GM18858 (cell line): ENCODE measurements around the gene SEMA4F.
A peak's percentile ranks its signal among the peaks of the same experiment; 100 is the strongest.

ENCODE experiments used
- ATAC-seq: cut with Tn5 transposase; IDR thresholded peaks from one replicate; pipeline ENCODE4 v1.9.1; 2021; ENCODE audit not compliant: unreplicated experiment

SEMA4F gene

DNA sequence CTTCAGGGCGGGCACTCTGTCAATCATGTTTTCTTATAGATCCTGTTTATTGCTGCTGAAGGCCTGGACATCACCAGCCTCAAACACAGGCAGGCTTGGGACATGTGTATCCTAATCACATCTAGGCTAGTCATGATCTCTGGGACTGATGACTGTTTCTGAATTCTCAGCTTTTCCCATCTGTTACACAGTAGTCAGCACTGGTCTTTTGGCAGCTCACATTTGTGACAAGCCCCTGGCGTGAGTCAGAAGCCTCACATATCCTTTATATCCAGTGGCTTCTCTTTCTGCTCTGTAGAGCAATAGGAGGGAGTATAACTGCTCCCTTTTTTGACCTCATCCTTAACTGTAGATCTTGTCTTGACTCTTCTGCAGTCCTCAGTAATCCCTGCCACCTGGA is 4.5 kb downstream of the SEMA4F start:
- no peak for ATAC-seq

DNA sequence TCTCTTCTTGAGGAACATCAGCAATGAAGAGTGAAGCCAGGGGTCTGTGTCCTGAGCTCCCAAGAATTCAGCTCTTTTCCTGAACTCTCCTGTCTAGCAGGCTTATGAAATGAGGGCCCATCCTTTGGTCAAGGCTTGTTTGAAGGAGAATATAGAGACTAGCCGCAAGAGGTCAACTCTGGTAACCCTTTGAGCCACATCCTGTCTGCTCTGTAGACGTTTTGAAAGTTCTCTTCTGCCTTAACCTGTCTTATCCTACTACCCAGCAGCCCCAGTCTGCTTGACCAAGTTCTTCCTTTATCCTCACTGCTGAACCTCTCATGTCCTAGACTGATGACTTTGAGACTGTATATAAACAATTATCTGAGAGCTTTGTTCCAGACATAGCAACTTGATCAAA is 5.4 kb downstream of the SEMA4F start:
- no peak for ATAC-seq

DNA sequence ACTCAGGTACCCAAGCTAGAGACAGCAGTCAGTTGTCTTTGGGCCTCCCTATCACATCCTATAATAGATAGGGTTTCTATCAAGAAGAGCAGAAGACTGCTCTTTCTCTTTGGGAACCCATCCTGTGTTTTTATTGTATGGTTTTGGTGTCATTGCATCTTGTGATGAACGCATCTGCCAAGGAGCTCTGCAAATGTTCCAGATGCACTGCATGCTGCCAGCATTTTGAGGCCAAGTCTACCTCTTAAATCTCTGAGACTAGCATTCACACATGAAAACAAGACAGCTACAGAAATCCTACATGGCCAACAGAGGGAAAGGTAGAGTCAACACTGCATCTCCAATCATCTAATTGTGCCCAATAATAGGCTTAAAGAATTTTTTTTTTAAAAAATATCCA is 14.0 kb downstream of the SEMA4F start:
- ATAC-seq: no peak

DNA sequence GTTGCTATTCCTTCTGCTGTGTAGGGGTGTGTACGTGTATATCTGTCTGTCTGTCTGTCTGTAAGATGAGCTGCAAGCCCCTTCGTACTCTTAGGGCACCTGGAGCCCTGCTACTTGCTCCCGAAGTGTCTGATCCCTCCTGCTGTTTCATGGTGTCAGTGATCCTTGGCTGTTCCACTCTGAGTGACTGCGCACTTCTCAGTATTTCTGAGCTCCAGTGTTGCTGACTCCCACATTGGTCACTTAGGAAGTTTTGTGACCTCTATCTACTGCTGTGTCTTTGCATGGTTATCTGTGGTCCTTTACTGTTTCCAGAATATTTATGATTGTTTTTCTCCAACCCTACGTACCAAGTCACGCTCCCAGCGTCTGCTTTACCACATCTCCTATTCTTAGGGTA is 16.2 kb downstream of the SEMA4F start:
- ATAC-seq: no peak

DNA sequence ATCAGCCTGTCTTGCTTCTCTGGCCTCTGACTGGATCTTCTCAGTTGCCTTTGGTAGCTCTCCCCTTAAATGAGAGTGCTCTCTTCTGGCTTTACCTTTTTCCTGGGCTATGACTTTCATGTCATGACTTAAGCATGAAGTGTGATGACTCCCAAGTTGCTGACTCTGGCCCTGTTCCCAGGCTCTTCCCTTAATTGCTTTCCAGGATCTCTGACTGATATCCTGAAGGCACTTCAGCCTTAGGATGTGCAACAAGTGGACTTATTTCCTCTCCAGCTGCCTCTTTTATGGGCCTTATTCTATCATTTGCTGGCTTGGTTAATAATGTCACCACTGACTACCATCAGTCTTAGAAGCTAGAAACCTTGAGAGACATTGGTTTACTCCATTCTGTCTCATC is 17.4 kb downstream of the SEMA4F start:
- no peak for ATAC-seq

DNA sequence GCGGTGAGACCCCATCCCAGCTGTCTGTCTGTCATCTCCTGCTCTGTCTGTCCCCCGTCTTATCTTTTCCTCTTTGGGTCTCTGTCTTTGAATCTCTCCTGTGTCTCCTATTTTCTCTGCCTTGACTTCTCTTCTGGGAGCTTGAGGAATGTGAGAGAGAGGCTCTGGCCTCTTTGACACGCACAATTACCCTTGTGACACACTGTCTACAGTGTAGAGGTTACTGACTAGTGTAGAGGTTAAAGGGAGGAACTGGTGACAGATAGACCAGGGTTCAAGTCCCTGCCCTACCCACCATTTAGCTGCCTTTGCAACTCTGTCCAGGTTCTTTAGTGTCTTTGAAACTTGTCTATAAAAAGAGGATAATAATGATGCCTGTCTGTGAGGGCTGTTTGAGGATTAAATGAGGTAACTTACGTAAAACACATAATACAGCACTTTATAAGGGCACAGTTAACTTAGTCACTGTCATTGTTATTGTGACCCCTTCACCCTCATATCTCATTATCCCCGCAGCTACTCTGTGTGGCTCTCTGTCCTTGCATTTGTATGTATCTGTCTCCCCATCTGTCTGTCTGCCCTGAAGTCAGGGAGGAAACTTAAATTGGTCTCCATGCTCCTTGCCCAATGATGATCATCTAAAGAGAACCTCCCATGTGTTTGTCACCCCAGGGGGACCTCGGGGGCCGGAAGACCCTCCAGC is 19.9 kb downstream of the SEMA4F start:
- no peak for ATAC-seq

DNA sequence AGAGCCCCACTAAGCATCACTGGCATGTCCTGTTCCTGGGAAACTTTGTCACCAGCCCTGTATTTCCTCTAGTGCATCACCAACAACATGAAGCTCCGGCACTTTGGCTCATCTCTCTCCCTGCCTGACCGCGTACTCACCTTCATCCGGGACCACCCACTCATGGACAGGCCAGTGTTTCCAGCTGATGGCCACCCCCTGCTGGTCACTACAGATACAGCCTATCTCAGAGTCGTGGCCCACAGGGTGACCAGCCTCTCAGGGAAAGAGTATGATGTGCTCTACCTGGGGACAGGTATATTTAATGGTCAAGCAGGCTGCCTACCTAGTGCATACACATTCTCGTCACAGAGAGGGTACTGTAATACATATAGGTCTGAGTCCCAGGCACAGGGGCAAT is 21.0 kb downstream of the SEMA4F start:
- no peak for ATAC-seq

DNA sequence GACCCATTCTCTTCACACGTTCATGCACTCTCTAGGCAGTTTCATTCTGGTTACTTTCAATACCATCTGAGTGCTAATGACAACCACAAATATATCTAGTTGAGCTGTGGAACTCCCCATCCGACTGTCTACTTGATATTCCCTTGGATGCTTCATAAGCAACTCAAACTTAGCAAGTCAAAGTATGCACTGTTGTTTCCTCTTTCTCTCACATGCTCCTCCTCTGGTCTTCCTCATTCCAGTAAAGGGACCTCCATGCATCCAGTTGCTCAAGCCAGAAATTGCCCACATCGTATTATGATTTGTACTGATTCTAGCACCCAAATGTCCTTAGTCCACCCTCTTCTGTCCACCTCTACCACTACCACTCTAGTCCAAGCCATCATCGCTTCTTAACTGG is 22.3 kb downstream of the SEMA4F start:
- no peak for ATAC-seq

DNA sequence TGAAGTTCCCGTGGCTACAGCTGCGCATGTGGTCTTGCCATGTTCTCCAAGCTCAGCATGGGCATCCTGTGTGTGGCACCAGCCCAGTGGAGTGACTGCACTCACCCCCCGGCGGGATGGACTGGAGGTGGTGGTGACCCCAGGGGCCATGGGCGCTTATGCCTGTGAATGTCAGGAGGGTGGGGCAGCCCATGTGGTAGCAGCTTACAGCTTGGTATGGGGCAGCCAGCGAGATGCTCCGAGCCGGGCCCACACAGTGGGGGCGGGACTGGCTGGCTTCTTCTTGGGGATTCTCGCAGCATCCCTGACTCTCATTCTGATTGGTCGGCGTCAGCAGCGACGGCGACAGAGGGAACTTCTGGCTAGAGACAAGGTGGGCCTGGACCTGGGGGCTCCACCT is 25.6 kb downstream of the SEMA4F start:
- ATAC-seq: no peak

DNA sequence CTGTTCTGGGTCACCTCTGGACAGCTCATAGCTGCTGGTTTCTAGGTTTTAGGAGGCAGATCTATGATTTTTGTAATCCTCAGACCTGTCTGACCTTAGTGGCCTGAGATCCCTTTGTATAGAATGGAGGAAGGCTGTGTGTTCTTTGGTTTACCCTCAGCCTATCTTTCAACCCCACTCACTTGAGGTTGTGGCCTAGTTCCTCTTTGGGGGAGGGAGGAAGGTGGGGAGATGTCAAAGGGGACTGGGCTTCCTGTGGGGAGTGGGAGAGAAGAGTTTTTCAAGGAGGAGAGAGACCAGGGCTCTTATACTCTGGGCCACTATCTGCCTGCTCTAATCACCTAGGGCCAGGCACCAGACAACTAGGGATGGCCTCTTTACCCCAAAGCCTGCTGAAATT is 28.5 kb downstream of the SEMA4F start:
- no peak for ATAC-seq

DNA sequence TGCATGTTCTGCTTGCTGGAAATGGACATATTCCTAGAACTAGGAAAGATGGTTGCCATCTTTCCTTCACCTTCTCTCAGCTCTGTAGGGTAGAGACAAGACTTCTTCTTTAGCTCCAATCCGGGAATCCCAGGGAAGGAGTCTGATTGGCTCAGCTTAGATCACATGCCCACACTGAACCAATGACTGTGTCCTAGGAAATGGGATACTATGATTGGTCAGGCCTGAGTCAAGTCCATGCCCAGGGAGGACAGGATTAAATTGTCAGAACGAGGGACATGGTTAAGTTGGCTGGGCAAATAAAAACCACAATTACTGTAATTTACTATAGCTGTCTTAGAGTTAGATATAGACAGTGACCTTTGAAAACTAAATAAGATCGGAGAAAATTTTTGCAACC is 31.4 kb downstream of the SEMA4F start:
- no peak for ATAC-seq

DNA sequence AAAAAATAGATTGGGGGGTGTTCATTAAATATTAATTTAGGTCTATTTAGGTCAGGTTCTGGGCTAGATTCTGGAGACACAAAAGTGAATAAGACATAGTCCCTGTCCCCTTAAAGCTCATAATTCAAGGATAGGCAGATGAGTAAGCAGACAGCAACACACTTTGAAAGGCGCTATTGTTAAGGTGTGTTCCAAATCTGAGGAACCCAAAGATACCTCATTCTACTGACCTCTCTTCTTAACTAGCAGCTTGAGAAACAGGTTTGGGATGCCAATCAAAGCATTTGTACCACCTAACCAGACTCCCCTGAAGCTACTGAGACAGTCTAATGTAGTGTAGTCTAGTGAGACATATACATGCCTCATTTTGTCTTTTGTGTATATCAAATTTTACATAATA is 34.8 kb downstream of the SEMA4F start:
- ATAC-seq: no peak

DNA sequence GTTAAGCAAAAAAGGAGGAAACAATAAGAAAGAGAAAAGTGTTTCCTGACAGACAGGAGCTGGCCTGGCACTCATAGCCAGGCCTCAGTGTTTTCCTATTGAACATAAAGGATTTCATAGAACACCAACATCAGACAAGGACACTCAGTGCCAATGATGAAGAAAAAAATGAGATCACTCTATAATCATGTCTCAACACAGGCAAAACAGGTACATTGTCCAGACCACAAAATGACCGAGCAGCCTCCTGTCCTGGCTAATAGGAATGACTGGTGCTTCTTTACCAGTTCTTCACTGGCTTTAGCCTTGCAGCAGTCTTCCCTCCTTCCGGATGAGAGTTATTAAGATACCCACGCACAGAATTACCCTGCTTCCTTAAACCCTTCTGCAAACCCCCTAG is 35.6 kb downstream of the SEMA4F start:
- no peak for ATAC-seq

DNA sequence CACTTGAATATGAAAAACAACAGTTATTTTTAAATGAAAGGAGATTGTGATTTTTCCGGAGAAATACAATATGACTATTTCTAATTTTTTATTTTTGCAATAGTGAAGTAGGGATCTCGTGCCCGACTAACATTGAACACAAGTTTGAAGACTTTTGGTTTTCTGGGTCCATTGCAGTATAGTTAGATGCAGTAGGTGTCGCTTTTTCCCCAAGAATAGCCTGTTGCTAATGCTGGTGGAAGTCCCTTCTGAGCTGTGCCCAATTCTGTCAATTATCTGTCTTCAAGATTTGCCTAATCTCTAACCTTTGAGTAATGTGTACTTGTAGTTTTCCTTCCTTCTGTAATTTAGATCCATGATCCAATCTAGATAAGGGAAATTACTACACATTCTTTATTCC is 36.5 kb downstream of the SEMA4F start:
- ATAC-seq: peak; percentile 65

DNA sequence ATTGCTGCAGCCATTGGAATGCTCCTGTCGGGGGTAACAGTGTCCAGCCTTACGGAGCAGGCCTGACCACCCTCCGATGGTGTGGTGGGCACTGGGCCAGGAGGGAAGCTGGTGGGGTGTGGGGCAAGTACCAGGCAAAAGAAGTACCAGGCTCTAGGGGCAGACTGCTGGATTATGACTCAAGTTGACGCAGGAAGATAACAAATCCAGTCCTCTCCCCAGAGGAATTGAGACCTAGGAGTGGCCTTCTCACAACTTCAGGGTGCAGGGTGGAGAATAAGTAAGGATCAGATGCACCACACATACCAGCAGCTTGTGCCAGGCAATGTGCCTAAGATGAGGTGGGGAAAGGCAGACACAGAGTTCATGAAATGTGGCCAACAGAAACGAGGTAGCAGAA is 37.9 kb downstream of the SEMA4F start:
- ATAC-seq: no peak

DNA sequence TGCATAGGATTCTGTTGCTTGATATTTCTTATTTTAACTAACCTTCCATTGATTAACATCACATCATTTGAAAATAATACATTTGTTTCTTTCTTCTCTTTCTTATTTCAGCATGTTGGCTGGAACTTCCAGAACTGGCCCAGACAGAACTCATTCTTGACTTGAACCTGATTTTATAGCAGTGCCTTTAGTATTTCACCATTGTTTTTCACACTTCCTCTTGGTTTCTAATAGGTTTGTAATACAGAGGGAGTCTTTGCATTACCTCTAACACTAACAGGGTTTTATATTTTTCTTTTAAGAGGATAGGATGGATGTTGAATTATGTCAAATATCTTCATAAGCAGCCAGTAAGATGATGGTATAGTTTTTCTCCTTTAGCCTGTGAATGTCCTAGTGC is 39.2 kb downstream of the SEMA4F start:
- no peak for ATAC-seq

DNA sequence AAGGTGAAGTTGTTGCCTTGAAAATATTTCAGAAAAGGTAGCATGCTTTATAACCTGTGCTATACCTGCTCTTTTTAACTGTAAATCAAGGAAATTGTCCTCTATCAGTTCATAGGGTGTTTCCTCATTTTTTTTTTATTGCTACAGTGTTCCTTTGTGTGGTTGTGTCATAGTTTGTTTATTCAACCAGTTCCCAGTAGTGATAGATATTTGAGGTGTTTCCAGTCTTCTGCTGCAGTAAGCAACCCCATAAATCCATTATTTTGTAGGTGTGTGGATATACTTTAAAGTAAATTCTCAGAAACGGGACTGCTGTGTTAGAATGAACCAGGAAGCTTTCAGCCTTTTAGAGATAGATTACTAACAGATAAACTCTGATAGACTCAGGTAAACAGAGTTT is 39.6 kb downstream of the SEMA4F start:
- ATAC-seq: no peak

DNA sequence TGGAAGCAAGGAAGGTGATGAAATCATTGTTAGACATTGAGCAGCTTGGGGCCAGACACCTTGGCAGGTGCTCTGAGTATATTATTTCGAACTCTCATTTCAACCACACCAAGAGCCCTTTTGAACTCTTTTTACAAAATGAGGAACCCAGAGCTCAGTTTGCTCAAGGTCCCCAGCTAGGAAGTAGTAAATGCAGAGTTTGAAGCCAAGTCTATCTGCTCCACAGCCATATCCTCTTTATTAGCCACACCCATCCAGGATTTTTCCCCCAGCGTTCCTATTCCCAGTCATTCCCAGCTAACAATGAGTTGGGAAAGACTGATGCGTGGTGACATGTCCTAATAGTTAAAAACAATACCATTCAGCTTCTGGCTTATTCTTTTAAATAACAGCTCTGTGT is 40.2 kb downstream of the SEMA4F start:
- ATAC-seq: no peak

DNA sequence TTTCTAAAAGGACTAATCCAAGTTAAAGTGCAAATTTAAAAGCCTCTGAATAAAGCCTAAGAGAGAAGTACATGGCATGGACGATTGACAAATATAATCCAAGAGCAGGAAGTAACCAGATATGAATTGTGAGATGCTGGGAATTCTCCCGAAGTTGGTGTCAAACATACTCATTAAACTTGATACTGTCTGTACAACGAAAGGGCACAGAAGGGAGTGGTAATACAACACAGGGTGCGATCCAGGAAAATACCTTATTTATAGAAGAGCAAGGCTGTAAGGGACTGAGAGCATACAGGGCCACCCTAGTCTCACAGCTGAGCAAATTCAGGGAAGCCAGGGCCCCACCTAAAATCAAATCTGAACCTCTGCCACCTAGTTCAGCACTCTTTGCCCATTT is 41.6 kb downstream of the SEMA4F start:
- ATAC-seq: no peak

DNA sequence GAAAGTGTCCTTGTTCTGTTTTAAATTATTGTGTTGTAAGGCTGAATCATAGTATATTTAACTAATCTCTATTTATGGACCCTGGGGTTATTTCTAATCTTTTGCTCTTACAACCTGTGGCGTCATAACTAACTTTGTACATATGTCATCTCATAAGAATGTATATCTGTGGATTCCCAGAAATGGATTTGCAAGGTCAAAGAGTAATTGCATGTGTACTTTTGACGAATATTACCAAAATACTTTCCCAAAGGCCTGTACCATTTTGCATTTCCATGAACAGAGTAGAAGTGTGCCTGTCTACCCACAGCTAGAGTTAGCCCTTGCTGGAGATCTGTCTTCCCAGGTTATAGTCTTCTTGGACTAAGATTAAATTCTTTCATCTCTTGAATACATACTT is 42.8 kb downstream of the SEMA4F start:
- ATAC-seq: no peak

DNA sequence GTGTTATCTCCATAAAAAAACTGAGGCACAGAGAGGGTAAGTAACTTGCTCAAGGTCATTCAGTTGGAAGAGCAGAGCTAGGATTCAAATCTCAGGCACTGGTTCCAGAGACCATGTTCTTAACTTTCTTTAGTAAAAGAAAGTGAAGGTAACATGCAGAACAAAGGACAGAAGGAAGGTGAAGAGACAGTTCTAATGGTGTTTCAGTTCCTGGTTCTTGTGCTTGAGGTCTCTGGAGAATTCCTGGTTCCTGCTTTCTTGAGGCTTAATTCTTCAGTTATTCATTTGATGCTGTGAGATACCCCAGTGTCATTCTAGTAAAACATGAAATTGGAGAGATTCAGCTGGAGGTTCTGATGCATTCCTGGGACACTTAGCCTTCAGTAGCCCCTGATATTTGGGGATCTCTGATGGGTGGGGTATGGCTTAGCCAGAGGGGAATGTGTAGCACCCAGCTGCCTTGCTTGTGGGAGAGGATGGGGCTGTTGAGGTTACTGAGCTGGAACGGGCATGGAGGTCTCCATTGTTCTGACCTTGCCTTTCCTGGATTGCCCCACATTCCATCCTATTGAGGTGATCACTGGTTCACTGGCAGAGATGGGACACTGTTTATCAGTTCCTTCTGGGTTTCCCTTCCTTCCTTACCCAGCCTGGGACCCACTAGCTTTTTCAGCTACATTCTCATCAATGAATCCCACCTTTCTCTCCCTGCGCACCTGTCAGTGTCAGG is 46.8 kb downstream of the SEMA4F start:
- no peak for ATAC-seq

DNA sequence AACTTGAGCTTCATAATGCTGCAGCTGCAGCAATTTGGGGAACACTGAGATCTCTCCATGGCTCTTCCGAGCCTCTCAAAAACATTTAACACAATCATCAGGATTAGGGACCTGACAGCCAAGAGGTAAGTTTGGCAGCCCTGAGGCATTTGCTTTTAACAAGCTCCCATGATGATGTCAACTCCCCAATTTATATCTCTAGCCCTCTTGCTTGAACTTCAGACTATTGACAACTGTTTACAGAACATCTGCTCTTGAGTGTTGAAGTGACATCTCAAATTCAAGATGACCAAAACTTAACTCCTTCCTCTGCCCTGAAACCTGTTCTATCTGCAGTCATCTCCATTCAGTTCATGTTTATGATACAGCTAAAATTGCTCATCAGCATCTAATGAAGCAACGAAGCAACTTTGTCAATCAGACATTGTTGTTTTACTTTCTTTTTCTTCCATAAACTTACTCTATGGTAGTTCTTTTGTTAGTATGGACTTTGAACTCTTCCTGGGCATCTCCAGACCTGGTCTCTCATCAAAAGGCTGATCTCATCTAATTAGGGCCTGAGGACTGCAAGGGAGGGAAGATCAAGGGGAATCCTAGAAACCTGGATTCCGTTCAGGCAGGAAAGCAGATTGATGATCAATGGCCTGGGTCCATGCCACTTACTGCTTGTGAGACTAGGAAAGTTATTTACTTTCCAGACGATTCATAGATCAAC is 48.1 kb downstream of the SEMA4F start:
- ATAC-seq: no peak
